ENCODE results near the gene SLC44A4.

The SLC44A4 gene

GRCh38 chr6:31879143-31879542 is 346 bp upstream of the SLC44A4 start:
- no peak for TF ChIP-seq EZH2phosphoT487 (IDR thresholded peaks at IDR 0.05; ENCODE audit: low read depth)
- TF ChIP-seq, protein P1, sequence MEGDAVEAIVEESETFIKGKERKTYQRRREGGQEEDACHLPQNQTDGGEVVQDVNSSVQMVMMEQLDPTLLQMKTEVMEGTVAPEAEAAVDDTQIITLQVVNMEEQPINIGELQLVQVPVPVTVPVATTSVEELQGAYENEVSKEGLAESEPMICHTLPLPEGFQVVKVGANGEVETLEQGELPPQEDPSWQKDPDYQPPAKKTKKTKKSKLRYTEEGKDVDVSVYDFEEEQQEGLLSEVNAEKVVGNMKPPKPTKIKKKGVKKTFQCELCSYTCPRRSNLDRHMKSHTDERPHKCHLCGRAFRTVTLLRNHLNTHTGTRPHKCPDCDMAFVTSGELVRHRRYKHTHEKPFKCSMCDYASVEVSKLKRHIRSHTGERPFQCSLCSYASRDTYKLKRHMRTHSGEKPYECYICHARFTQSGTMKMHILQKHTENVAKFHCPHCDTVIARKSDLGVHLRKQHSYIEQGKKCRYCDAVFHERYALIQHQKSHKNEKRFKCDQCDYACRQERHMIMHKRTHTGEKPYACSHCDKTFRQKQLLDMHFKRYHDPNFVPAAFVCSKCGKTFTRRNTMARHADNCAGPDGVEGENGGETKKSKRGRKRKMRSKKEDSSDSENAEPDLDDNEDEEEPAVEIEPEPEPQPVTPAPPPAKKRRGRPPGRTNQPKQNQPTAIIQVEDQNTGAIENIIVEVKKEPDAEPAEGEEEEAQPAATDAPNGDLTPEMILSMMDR (IDR thresholded peaks at IDR 0.05; ENCODE audit: low read depth, low read length) = no peak
- Histone ChIP-seq H3K27ac (ENCODE audit: low read length) (no peak overlapping the region), H3K9ac (ENCODE audit: low read length) (no peak overlapping the region), H3K79me2 (ENCODE audit: low read length) (no peaks in the 10 kb centered on the region), H3K4me1 (ENCODE audit: low read length) (no peaks in the 10 kb centered on the region), H3K4me3 (ENCODE audit: low read length) (no peak overlapping the region), H3K36me3 (replicated peaks; ENCODE audit: low read depth, low read length) (peaks cover 3% of the 10 kb centered on the region), H3K9me3 (ENCODE audit: insufficient read depth, low read length) (no peaks in the 10 kb centered on the region), H2AFZ (ENCODE audit: low read depth, low read length) (no peak overlapping the region), H3K4me2 (ENCODE audit: low read length) (no peak overlapping the region), H3K27me3 (ENCODE audit: low read depth, low read length) (no peaks in the 10 kb centered on the region), H4K20me1 (ENCODE audit: insufficient read depth, low read length) (no peaks in the 10 kb centered on the region)

DNA sequence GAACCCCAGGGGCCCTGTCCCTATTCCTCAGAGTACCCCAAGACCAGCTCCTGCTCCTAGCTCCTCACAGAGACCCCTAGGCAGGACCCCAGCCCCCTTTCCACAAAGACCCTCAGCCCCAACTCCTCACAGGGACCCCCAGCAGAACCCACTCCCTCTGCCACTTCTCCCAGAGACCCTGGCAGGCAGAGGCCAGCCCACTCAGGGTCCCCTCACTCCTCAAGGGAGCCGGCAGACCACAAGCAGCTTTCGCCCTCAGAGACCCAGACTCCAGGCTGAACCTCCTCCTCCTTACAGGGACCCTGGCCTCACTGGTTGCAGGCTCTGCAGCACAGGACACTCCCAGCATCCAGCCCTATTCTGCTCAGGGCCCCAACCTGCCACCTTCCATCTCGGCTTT is 575 bp downstream of the SLC44A4 start:
- Histone ChIP-seq H3K27ac (ENCODE audit: low read length) (no peak overlapping the region), H3K27me3 (ENCODE audit: low read depth, low read length) (no peaks in the 10 kb centered on the region), H3K4me2 (ENCODE audit: low read length) (no peak overlapping the region), H3K4me1 (ENCODE audit: low read length) (no peaks in the 10 kb centered on the region), H4K20me1 (ENCODE audit: insufficient read depth, low read length) (no peaks in the 10 kb centered on the region), H3K4me3 (ENCODE audit: low read length) (no peak overlapping the region), H3K9me3 (ENCODE audit: insufficient read depth, low read length) (no peaks in the 10 kb centered on the region), H3K36me3 (replicated peaks; ENCODE audit: low read depth, low read length) (peaks cover 3% of the 10 kb centered on the region), H3K79me2 (ENCODE audit: low read length) (no peaks in the 10 kb centered on the region), H3K9ac (ENCODE audit: low read length) (no peak overlapping the region), H2AFZ (ENCODE audit: low read depth, low read length) (no peak overlapping the region)
- TF ChIP-seq, protein P1 (IDR thresholded peaks at IDR 0.05; ENCODE audit: low read depth, low read length) = no peak
- no peak for TF ChIP-seq EZH2phosphoT487 (IDR thresholded peaks at IDR 0.05; ENCODE audit: low read depth)

DNA sequence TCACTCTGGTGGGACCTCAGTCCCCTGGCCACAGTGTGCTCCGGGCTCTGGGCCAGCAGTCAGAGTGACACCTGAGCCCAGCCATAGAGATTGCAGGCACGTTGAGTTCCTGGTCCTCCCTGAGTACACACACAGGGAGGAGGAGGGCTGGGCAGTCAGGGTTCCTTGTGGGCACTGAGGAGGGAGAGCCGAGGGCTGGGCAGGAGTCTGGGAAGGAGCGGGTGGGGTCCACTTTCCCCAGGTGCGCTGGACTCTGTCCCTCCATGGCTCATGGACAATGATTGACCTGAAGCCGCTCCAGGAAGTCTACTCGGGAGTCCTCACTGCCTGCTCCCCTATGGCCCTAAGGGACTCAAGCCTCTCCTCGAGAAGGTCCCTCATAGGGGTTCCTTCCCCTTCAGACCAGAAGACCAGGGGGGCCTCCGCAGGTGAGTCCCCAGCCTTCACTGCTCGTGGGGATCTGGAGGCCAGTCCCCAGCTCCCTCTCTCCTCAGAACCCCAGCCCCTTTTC is 1.1 kb downstream of the SLC44A4 start:
- H3K36me3 ChIP-seq (replicated peaks; ENCODE audit: low read depth, low read length) = peaks cover 3% of the 10 kb centered on the region
- H3K4me3 ChIP-seq (ENCODE audit: low read length) = no peak overlapping the region
- no peaks in the 10 kb centered on the region for H3K79me2 ChIP-seq (ENCODE audit: low read length)
- H4K20me1 ChIP-seq (ENCODE audit: insufficient read depth, low read length) = no peaks in the 10 kb centered on the region
- H3K4me1 ChIP-seq (ENCODE audit: low read length) = no peaks in the 10 kb centered on the region
- no peak overlapping the region for H3K27ac ChIP-seq (ENCODE audit: low read length)
- no peak overlapping the region for H3K9ac ChIP-seq (ENCODE audit: low read length)
- no peaks in the 10 kb centered on the region for H3K27me3 ChIP-seq (ENCODE audit: low read depth, low read length)
- no peak overlapping the region for H2AFZ ChIP-seq (ENCODE audit: low read depth, low read length)
- no peak for TF ChIP-seq EZH2phosphoT487 (IDR thresholded peaks at IDR 0.05; ENCODE audit: low read depth)
- TF ChIP-seq, protein P1 (IDR thresholded peaks at IDR 0.05; ENCODE audit: low read depth, low read length) = no peak
- H3K4me2 ChIP-seq (ENCODE audit: low read length) = no peak overlapping the region
- H3K9me3 ChIP-seq (ENCODE audit: insufficient read depth, low read length) = no peaks in the 10 kb centered on the region

- Histone ChIP-seq H3K9me3 (ENCODE audit: insufficient read depth, low read length) (no peaks in the 10 kb centered on the region), H3K4me3 (ENCODE audit: low read length) (no peak overlapping the region), H3K27me3 (ENCODE audit: low read depth, low read length) (no peaks in the 10 kb centered on the region), H4K20me1 (ENCODE audit: insufficient read depth, low read length) (no peaks in the 10 kb centered on the region), H3K4me1 (ENCODE audit: low read length) (no peaks in the 10 kb centered on the region), H3K36me3 (replicated peaks; ENCODE audit: low read depth, low read length) (peaks cover 3% of the 10 kb centered on the region), H2AFZ (ENCODE audit: low read depth, low read length) (no peak overlapping the region), H3K9ac (ENCODE audit: low read length) (no peak overlapping the region), H3K79me2 (ENCODE audit: low read length) (no peaks in the 10 kb centered on the region), H3K27ac (ENCODE audit: low read length) (no peak overlapping the region), H3K4me2 (ENCODE audit: low read length) (no peak overlapping the region)
- TF ChIP-seq, protein P1 (IDR thresholded peaks at IDR 0.05; ENCODE audit: low read depth, low read length) = no peak
- TF ChIP-seq EZH2phosphoT487 (IDR thresholded peaks at IDR 0.05; ENCODE audit: low read depth) = no peak
Measured at GRCh38 chr6:31877125-31877650, 1.6 kb downstream of the SLC44A4 start.

Measured in OCI-LY3 (cell line).